Measurements from ENCODE around the gene CD40LG.

Gene CD40LG

GRCh38 chrX:136697156-136697555 is 49.2 kb downstream of the CD40LG start:
- DNase-seq (ENCODE audit: low read depth in 2 of 2), result no peak

- DNase-seq (ENCODE audit: low read depth in 2 of 2), result no peak
These were observed 60.4 kb downstream of the CD40LG start for GRCh38 chrX:136708348-136708747.
